SK-N-SH (cell line): Measurements from ENCODE around the gene MYOZ2. TPM values are rescaled to one million over a fixed set of nuclear protein-coding genes. Genes with fewer than 3 reads are reported as not detected.

ENCODE experiments used
- CTCF ChIA-PET: fragments of 300-600, 350-600 bp; formaldehyde crosslinking; extraction: SDS; loops from one replicate; lab custom pipeline; 2021; lab: Yijun Ruan, JAX
- POLR2A ChIA-PET: fragments of 350-600 bp; sonication (Branson Sonifier 250); formaldehyde crosslinking; extraction: SDS; loops from one replicate; lab custom pipeline; 2020; ENCODE audit warnings: antibody characterized with exemption, inconsistent platforms; lab: Yijun Ruan, JAX
- DNase-seq: peaks from one replicate; pipeline ENCODE4 v3.0.0; 2012
- H2AFZ ChIP-seq: fragments of 200-600 bp; sonication (generic); 2 replicates; pipeline ENCODE4 v1.8.1; 2016; ENCODE audit warnings: antibody characterized with exemption, mild to moderate bottlenecking, low read depth
- H3F3A ChIP-seq: fragments of 200-600 bp; sonication (generic); replicated peaks from 2 replicates; pipeline ENCODE3; 2016; ENCODE audit warnings: antibody characterized with exemption, mild to moderate bottlenecking; ENCODE audit not compliant: insufficient read depth
- H3K27ac ChIP-seq, 2 experiments: fragments of 200-500 bp in 1 of 2; fragments of 200-600 bp in 1 of 2; sonication (Bioruptor generic) in 1 of 2; sonication (generic), shearing (Covaris generic) in 1 of 2; 2 replicates each; pipeline versions ENCODE4 v1.5.1 to v1.6.1; 2014 to 2016; ENCODE audit warnings: low read depth in 2 of 2, inconsistent platforms in 1 of 2, low read length in 1 of 2, mild to moderate bottlenecking in 1 of 2, mixed read lengths in 1 of 2
- H3K27me3 ChIP-seq: fragments of 200-600 bp; sonication (generic), shearing (Covaris generic); 2 replicates; pipeline ENCODE4 v1.6.1; 2016; ENCODE audit warnings: mixed run types; ENCODE audit not compliant: insufficient read depth
- H3K36me3 ChIP-seq, 2 experiments: fragments of 200-500 bp in 1 of 2; fragments of 200-600 bp in 1 of 2; sonication (Bioruptor generic) in 1 of 2; sonication (generic) in 1 of 2; replicated peaks in 1 of 2; 2 replicates each; pipeline versions ENCODE3 to v1.5.1; 2014 to 2016; ENCODE audit warnings: low read length in 1 of 2, mild to moderate bottlenecking in 1 of 2; ENCODE audit not compliant: insufficient read depth in 2 of 2, control insufficient read depth in 1 of 2
- H3K4me1 ChIP-seq, 2 experiments: fragments of 200-500 bp in 1 of 2; fragments of 200-600 bp in 1 of 2; sonication (Bioruptor generic) in 1 of 2; sonication (generic), shearing (Covaris generic) in 1 of 2; 2 replicates each; pipeline versions ENCODE4 v1.5.1 to v1.6.1; 2014 to 2016; ENCODE audit warnings: low read depth in 1 of 2, low read length in 1 of 2, mixed run types in 1 of 2; ENCODE audit not compliant: insufficient read depth in 2 of 2, control insufficient read depth in 1 of 2
- H3K4me2 ChIP-seq: fragments of 200-600 bp; sonication (generic), shearing (Covaris generic); 2 replicates; pipeline ENCODE4 v1.6.1; 2017; ENCODE audit warnings: mixed run types
- H3K4me3 ChIP-seq, 2 experiments: fragments of 200-500 bp in 1 of 2; fragments of 200-600 bp in 1 of 2; sonication (Bioruptor generic) in 1 of 2; sonication (generic), shearing (Covaris generic) in 1 of 2; 2 replicates each; pipeline versions ENCODE4 v1.5.1 to v1.8.1; 2014 to 2016; ENCODE audit warnings: low read depth in 2 of 2, inconsistent platforms in 1 of 2, low read length in 1 of 2, mild to moderate bottlenecking in 1 of 2, mixed read lengths in 1 of 2, moderate library complexity in 1 of 2
- H3K79me2 ChIP-seq: fragments of 200-600 bp; sonication (generic); 2 replicates; pipeline ENCODE4 v1.8.1; 2017; ENCODE audit warnings: mild to moderate bottlenecking; ENCODE audit not compliant: insufficient read depth
- H3K9ac ChIP-seq: fragments of 200-600 bp; sonication (generic); 2 replicates; pipeline ENCODE4 v1.6.1; 2017; ENCODE audit warnings: mixed run types
- H3K9me2 ChIP-seq: fragments of 200-600 bp; sonication (generic); 2 replicates; pipeline ENCODE4 v1.6.1; 2017; ENCODE audit warnings: mixed run types
- H3K9me3 ChIP-seq: fragments of 200-600 bp; sonication (generic); 2 replicates; pipeline ENCODE4 v1.6.1; 2017; ENCODE audit warnings: mixed run types, mild to moderate bottlenecking, moderate library complexity
- H4K20me1 ChIP-seq: fragments of 200-600 bp; sonication (generic); 2 replicates; pipeline ENCODE4 v1.6.1; 2017; ENCODE audit warnings: mild to moderate bottlenecking, mixed run types; ENCODE audit not compliant: insufficient read depth
- ELF1 ChIP-seq: IDR thresholded peaks from 2 replicates; pipeline ENCODE4 v1.4.0; 2012
- FOXJ3 ChIP-seq: sonication (generic); formaldehyde crosslinking; IDR thresholded peaks from 2 replicates; pipeline ENCODE4 v1.5.1; 2020; ENCODE audit warnings: mild to moderate bottlenecking, missing genetic modification reagents
- FOXM1 ChIP-seq: IDR thresholded peaks from 2 replicates; pipeline ENCODE4 v1.4.0; 2012; ENCODE audit warnings: low read depth, mild to moderate bottlenecking
- GABPA ChIP-seq: IDR thresholded peaks from 2 replicates; pipeline ENCODE4 v1.4.0; 2012; ENCODE audit warnings: low read depth, mild to moderate bottlenecking
- GATA2 ChIP-seq: sonication (generic); formaldehyde crosslinking; IDR thresholded peaks from 2 replicates; pipeline ENCODE4 v1.5.0; 2020; ENCODE audit warnings: mild to moderate bottlenecking, missing genetic modification reagents
- JUND ChIP-seq: IDR thresholded peaks from 2 replicates; pipeline ENCODE4 v1.4.0; 2012
- MEF2A ChIP-seq: IDR thresholded peaks from 2 replicates; pipeline ENCODE4 v1.4.0; 2012; ENCODE audit warnings: low read depth, borderline replicate concordance
- NFIC ChIP-seq: IDR thresholded peaks from 2 replicates; pipeline ENCODE4 v1.4.0; 2012; ENCODE audit warnings: borderline replicate concordance
- NRF1 ChIP-seq: IDR thresholded peaks from 2 replicates; pipeline ENCODE4 v1.6.1; 2012; ENCODE audit warnings: low read depth, mild to moderate bottlenecking, low read length
- POLR2AphosphoS5 ChIP-seq: IDR thresholded peaks from 2 replicates; pipeline ENCODE4 v1.6.1; 2012; ENCODE audit warnings: low read depth, low read length
- RAD21 ChIP-seq: IDR thresholded peaks from 2 replicates; pipeline ENCODE4 v1.6.1; 2012; ENCODE audit warnings: mild to moderate bottlenecking, low read length
- RCOR1 ChIP-seq: fragments of 150-350 bp; IDR thresholded peaks from 2 replicates; pipeline ENCODE4 v1.6.1; 2017; ENCODE audit warnings: antibody characterized with exemption, low read length
- RFX5 ChIP-seq: IDR thresholded peaks from 2 replicates; pipeline ENCODE4 v1.6.1; 2012; ENCODE audit warnings: mild to moderate bottlenecking, improper control_type of control experiment, low read length
- RXRA ChIP-seq: IDR thresholded peaks from 2 replicates; pipeline ENCODE4 v1.4.0; 2012; ENCODE audit warnings: low read depth, mild to moderate bottlenecking, borderline replicate concordance
- SIN3A ChIP-seq: IDR thresholded peaks from 2 replicates; pipeline ENCODE4 v1.6.1; 2012; ENCODE audit warnings: low read depth, mild to moderate bottlenecking, low read length, moderate library complexity, borderline replicate concordance
- SMC3 ChIP-seq: IDR thresholded peaks from 2 replicates; pipeline ENCODE4 v1.6.1; 2012; ENCODE audit warnings: low read depth, low read length, improper control_type of control experiment
- YY1 ChIP-seq: IDR thresholded peaks from 2 replicates; pipeline ENCODE4 v1.4.0; 2012; ENCODE audit warnings: low read depth, mild to moderate bottlenecking
- WGBS: methylation state at CpG from one replicate; pipeline ENCODE4 v1.1.6; 2017; ENCODE audit warnings: low lambda C conversion rate; 5-methylcytosine and 5-hydroxymethylcytosine counted together
- polyA plus RNA-seq, 3 experiments: library from polyadenylated mRNA; depleted of rRNA; stranded (reverse); fragments of >200 nt; gene quantifications; 2 replicates each; pipeline ENCODE4 v1.2.3, GENCODE V29; 2012
- TF ChIP-seq, protein P1 (sequence below): IDR thresholded peaks from 2 replicates; pipeline ENCODE4 v1.6.1; 2012; ENCODE audit warnings: mild to moderate bottlenecking, low read depth, low read length, moderate library complexity
- TF ChIP-seq, protein P2 (sequence below): fragments of 150-350 bp; IDR thresholded peaks from 2 replicates; pipeline ENCODE4 v1.6.1; 2016; ENCODE audit warnings: mild to moderate bottlenecking, low read depth, low read length
- TF ChIP-seq, protein P3 (sequence below): IDR thresholded peaks from 2 replicates; pipeline ENCODE4 v1.4.0; 2012; ENCODE audit warnings: low read depth, borderline replicate concordance

MYOZ2 gene
- polyA plus RNA-seq, 1 of the 3 experiments (the other 2 are of a cell fraction): 0.26 TPM

DNA sequence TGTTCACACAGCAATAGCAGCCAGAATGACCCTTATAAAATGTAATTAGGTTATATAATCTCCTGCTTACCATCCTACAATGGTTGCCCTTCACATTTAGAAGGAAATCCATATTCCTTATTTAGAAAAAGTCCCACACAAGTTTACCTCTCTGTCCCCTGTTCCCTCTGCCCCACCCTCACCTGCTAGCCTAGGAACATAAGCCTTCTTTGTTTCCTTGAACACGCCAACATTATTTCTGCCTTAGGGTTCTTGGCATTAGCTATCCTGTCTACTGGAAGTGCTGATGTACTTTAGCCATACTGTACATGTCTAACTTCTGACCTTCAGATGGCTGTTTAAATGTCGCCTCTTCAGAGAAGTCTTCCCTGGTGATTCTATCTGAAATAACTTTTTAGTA is 48.5 kb downstream of the MYOZ2 start:
- WGBS: 98% methylated on average over 2 of the region's 2 CpGs
- H3K4me3 ChIP-seq: no peak overlapping the region
- H3F3A ChIP-seq: no peaks in the 10 kb centered on the region
- H3K27me3 ChIP-seq: no peaks in the 10 kb centered on the region
- CTCF ChIA-PET: no interaction called here
- no peaks in the 10 kb centered on the region for H4K20me1 ChIP-seq
- no peaks in the 10 kb centered on the region for H3K36me3 ChIP-seq
- no peaks in the 10 kb centered on the region for H3K79me2 ChIP-seq
- no peak overlapping the region for H3K27ac ChIP-seq
- H3K9me3 ChIP-seq: no peaks in the 10 kb centered on the region
- POLR2A ChIA-PET: no interaction called here
- TF ChIP-seq MEF2A: no peak
- no peak for TF ChIP-seq FOXM1
- no peak for TF ChIP-seq NFIC
- no peak for TF ChIP-seq RFX5
- TF ChIP-seq, protein P1, sequence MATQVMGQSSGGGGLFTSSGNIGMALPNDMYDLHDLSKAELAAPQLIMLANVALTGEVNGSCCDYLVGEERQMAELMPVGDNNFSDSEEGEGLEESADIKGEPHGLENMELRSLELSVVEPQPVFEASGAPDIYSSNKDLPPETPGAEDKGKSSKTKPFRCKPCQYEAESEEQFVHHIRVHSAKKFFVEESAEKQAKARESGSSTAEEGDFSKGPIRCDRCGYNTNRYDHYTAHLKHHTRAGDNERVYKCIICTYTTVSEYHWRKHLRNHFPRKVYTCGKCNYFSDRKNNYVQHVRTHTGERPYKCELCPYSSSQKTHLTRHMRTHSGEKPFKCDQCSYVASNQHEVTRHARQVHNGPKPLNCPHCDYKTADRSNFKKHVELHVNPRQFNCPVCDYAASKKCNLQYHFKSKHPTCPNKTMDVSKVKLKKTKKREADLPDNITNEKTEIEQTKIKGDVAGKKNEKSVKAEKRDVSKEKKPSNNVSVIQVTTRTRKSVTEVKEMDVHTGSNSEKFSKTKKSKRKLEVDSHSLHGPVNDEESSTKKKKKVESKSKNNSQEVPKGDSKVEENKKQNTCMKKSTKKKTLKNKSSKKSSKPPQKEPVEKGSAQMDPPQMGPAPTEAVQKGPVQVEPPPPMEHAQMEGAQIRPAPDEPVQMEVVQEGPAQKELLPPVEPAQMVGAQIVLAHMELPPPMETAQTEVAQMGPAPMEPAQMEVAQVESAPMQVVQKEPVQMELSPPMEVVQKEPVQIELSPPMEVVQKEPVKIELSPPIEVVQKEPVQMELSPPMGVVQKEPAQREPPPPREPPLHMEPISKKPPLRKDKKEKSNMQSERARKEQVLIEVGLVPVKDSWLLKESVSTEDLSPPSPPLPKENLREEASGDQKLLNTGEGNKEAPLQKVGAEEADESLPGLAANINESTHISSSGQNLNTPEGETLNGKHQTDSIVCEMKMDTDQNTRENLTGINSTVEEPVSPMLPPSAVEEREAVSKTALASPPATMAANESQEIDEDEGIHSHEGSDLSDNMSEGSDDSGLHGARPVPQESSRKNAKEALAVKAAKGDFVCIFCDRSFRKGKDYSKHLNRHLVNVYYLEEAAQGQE: no peak
- no peak for TF ChIP-seq YY1
- TF ChIP-seq, protein P2, sequence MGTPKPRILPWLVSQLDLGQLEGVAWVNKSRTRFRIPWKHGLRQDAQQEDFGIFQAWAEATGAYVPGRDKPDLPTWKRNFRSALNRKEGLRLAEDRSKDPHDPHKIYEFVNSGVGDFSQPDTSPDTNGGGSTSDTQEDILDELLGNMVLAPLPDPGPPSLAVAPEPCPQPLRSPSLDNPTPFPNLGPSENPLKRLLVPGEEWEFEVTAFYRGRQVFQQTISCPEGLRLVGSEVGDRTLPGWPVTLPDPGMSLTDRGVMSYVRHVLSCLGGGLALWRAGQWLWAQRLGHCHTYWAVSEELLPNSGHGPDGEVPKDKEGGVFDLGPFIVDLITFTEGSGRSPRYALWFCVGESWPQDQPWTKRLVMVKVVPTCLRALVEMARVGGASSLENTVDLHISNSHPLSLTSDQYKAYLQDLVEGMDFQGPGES: no peak
- TF ChIP-seq RCOR1: no peak
- no peak for TF ChIP-seq GATA2 (CRISPR knock-in tag)
- no peak for TF ChIP-seq ELF1
- TF ChIP-seq JUND: no peak
- no peak for TF ChIP-seq SMC3
- TF ChIP-seq SIN3A: no peak
- TF ChIP-seq, all 33 proteins: peak for 0
- no peak overlapping the region for H2AFZ ChIP-seq
- no peak overlapping the region for H3K4me2 ChIP-seq
- no peak for DNase-seq
- no peaks in the 10 kb centered on the region for H3K4me1 ChIP-seq
- no peak overlapping the region for H3K9ac ChIP-seq
- no peaks in the 10 kb centered on the region for H3K9me2 ChIP-seq

DNA sequence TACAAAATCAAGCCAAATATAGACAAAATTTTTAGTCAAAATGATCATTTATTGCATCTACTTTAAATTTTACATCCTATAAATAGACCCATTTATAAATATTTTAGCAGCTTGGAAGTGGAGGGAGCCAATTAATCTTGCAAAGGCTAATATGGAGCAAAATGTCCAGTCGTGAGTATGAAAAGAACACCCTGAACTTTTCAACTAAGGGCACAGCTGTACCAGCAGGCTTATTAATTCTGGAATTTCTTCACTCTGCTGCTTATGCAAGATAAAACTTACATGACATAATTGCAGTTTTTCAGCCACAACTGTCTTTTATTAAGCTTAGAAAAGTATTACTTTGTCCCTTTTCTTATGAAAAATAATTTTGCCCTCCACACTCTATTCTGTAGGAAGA is 54.0 kb downstream of the MYOZ2 start:
- H3K9me3 ChIP-seq: no peaks in the 10 kb centered on the region
- 91% methylated on average over 1 of the region's 1 CpG for WGBS
- H3K4me1 ChIP-seq: no peaks in the 10 kb centered on the region
- DNase-seq: no peak
- H3K27ac ChIP-seq: no peak overlapping the region
- H4K20me1 ChIP-seq: no peaks in the 10 kb centered on the region
- H3K27me3 ChIP-seq: no peaks in the 10 kb centered on the region
- H3K4me3 ChIP-seq: no peak overlapping the region
- no peak overlapping the region for H3K9ac ChIP-seq
- TF ChIP-seq, protein P2: no peak
- TF ChIP-seq POLR2AphosphoS5 (no peak), NRF1 (no peak), RXRA (no peak), FOXJ3 (CRISPR knock-in tag) (no peak), RAD21 (no peak), GABPA (no peak)
- TF ChIP-seq, protein P1: no peak
- TF ChIP-seq, protein P3, sequence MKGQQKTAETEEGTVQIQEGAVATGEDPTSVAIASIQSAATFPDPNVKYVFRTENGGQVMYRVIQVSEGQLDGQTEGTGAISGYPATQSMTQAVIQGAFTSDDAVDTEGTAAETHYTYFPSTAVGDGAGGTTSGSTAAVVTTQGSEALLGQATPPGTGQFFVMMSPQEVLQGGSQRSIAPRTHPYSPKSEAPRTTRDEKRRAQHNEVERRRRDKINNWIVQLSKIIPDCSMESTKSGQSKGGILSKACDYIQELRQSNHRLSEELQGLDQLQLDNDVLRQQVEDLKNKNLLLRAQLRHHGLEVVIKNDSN: no peak
- TF ChIP-seq, all 33 proteins: peak for 0
- H3K36me3 ChIP-seq: no peaks in the 10 kb centered on the region
- no peaks in the 10 kb centered on the region for H3K9me2 ChIP-seq
- ChIA-PET CTCF (interaction anchor here (0.9 to 1.2 kb wide), 2 partner anchors 148 to 470 kb away, joined by 3 to 4 read pairs; no protein-coding TSS in a partner anchor), POLR2A (no interaction called here)
- H3K4me2 ChIP-seq: no peak overlapping the region
- no peak overlapping the region for H2AFZ ChIP-seq
- no peaks in the 10 kb centered on the region for H3K79me2 ChIP-seq
- no peaks in the 10 kb centered on the region for H3F3A ChIP-seq
